Hepatocyte (in vitro differentiated cells): ENCODE measurements around the gene MALAT1.

Experiments used
- CTCF ChIP-seq: fragments of 200-600 bp; sonication (generic); IDR thresholded peaks from 2 replicates; pipeline ENCODE4 v1.5.1; 2016; ENCODE audit warnings: antibody characterized with exemption, mild to moderate bottlenecking; ENCODE audit not compliant: poor library complexity
- EZH2 ChIP-seq: fragments of 200-600 bp; sonication (generic); IDR thresholded peaks from 2 replicates; pipeline ENCODE4 v1.6.1; 2016; ENCODE audit warnings: antibody characterized with exemption, mild to moderate bottlenecking, borderline replicate concordance
- EZH2phosphoT487 ChIP-seq: fragments of 200-600 bp; sonication (generic); IDR thresholded peaks from one replicate; pipeline ENCODE4 v1.6.1; 2018; ENCODE audit warnings: antibody characterized with exemption, mild to moderate bottlenecking, low read depth, moderate library complexity; ENCODE audit not compliant: unreplicated experiment, severe bottlenecking

- TF ChIP-seq CTCF (no peak), EZH2phosphoT487 (no peak), EZH2 (no peak)
Measured at GRCh38 chr11:65477149-65477965, 21.5 kb upstream of the MALAT1 start.
